Nucleus accumbens (tissue), 56 donors: Measurements from ENCODE around the gene CD247.

Experiments
- DNase-seq, 56 donors: peaks; one replicate each; lab custom pipeline; 2025; lab: John Stamatoyannopoulos, UW

CD247 gene

DNA sequence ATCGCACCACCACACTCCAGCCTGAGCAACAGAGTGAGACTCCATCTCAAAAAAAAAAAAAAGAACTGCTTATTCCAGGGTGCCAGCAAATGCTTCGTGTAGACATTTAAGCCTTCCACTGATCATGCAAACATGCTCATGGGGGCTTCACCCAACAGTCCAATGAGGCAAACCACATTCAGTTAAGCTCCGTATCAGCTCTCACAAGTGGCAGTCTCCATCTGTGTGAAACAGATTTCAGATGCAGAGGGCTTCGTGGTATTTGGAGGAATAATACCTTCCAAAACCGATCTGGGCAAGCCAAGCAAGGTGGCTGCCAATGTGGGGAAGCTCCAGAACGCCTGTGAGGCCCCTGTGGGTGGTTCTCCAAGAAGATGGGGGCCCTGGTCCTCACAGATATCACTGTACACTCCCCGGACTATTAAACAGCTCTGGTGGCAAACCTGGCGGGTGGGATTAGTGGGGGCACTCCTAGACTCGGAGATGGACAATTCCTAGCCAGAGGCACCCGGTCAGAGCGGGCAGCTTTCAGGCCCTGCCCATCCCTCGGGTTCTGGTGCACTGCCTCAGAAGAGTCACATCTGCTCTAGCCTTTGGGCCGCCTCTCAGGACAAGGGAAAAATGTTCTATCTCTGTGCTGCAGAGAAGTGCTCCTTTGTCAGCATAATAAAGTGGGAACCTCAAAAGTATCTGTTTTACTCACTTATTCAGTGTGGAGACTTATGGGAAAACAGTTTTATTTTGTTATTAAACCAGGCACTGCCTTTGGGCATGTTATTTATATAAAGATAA is 25.1 kb upstream of the CD247 start:
- peak in 2 of 56 donors; percentile 14 to 18 for DNase-seq

DNA sequence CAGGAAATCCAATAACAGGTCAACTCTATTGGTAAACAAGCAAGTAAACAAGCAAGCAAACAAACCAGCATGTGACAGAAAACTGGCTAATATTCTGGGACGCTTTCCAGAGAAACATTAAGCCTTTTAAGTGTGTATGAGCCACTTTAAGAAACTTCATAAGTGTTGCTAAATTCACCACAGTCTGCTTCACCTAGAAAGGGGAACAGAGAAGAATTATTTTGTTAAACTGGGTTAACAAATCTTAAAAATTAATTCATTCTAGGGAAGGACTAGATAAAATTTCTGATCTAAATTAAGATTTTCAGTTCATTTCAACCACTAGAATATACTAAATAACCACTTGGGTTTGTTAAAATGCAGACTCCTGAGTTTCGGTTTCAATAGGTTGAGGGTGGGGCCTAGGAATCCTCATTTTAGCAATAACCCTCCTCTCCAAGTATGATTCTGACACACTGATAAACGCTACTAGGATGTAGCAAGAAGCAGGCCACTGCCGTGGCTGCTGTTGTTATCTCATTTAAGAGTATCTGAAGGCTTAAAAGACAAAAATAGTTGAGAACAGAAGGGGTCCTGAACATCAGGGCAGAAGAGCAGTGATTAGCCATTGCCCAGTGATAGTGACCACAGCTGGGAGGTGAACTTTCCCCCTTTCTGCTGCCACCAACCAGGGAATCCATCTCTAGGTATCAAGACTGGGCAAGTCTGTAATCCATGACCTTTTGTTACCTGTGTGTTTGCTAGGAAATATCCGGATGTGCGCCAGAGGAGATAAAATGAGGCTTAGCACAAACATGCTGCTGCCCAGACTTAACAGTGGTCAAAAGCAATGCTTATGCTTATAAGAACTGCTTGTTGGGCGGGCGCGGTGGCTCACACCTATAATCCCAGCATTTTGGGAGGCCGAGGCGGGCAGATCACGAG is 24.0 kb upstream of the CD247 start:
- no peak for DNase-seq

DNA sequence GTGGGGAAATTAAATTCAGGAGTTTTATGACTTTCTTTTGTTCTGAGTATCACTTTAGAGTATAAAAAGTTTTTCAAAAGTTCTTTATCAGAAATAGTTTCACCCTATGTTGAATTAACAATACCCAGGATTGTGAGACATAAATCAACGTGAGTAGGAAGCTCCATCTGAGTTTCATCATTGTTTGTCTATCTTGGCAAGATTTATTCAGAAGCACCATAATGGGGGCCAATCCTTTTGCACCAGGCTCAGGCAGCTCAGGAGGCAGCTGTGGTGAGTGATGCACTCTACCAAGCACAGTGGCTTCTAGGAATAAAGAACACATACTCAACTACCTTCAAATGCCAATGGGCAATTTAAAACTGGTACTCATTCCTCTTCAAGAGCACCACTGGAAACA is 23.3 kb upstream of the CD247 start:
- no peak for DNase-seq

DNA sequence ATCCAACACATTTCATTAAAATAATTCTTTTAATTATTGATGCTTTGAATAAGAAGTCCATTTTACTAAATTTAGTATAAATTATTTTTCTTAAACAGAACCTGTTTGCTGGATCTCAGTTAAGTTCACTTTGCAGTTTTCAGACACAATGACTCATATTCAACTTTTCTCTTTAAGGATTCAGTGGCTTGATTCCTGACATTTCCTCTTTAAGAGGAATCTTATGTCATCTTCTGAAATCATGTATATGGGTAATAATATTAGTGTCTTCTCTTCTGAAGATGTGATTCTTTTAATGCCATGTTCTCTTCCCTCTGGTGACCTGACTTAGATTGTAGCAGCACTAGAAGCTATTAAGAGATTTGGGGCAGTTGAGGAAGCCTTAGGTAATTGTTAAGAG is 22.7 kb upstream of the CD247 start:
- no peak for DNase-seq

DNA sequence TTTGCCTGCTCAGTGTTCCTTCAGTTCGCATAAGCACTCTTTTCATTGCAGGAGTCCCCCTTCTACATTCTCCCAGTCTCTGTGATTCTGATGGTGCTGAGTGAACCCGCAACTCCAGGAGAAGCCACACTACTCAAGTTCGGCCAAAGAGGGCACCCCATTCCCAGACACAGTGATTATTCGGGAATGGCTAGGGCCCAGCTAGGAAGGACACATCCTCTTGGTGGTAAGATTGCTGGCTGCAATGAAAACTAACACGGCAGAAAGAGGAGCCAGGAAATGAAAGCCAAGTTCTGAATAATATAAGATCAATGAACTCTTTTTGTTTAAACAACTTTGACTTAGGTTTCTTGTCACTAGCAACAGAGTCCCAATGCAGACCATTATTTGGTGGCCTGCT is 20.3 kb upstream of the CD247 start:
- DNase-seq, result peak in 4 of 56 donors; percentile 4 to 30 (median 9)

DNA sequence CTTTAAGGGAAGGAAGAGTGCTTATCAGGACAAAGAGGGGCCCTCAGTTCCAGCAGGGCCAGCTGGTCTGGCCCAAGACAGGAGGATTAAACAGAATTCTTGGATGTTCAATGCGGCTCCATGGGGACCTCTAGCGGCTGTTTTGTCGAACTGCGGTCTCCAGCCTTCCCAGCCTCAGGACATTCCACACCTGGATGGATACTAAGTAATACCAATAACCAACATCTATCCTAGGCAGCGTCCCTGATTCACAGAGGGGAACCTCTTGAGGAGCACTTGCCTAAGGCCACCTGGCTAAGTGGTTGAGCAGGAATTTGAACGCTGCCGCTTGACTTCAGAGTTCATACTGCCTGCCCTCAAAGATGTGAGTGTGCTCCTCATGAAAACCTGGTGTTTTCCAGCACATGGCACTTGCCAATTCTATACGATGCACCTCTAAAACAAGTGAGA is 15.5 kb upstream of the CD247 start:
- DNase-seq, result peak in 44 of 56 donors; percentile 9 to 83 (median 47)

DNA sequence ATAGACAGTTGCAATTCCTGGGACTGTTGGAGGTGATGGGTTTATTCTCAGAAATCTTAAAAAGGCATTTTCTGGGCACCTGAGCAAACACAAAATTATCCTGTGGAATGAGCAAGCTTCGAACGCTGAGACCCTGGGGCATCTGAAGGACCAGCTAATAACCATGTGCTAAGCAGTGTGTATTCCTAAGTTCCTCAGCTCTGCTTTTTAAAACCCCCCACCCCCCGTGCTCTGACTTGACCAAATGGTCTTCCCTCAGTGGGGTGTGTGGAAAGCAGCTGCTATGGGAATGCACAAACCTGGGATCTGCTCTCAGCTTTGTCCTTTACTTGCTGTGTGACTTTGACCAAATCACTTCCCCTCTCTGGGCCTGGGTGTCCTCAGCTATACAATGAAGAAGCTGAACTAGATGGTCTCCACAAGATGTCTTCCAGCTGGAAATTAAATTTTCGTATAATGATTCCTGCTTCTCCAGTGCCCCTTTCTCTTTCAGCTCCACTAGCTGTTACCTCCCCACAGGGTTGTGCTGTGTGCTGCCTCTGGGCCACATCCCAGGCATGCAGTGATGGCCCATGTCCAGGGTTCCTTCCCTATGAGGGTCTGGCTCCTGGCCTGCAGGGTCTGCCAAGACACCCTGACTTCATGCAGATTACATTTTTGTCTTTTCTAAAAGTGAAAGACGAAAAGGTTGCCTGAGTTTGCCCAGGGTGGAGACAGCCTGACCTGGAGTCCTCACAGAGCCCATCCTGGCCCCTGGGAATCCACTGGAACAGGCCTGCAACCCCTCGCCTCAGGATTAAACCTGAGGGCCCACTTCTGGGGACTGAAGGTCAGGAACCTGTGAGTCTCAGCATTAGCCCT is 14.9 kb upstream of the CD247 start:
- DNase-seq, result no peak

DNA sequence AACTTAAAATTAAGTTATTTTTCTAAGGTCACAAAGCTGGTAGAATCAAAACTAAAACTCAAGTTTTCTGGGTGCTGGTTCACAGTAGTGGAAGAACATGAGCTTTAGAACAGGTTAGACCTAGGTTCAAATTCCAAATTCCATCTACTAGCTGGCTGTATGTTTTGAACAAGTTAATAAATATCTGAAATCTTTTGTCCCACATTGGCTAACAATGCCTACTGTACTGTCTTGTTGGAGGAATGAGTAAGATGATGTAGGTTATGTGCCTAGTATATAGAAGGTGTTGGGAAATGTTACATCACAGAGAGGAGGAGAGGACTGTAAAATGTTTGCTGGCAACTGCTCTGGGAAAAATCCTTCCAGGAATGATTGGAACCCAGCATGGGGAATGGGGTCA is 14.0 kb upstream of the CD247 start:
- DNase-seq, result no peak

DNA sequence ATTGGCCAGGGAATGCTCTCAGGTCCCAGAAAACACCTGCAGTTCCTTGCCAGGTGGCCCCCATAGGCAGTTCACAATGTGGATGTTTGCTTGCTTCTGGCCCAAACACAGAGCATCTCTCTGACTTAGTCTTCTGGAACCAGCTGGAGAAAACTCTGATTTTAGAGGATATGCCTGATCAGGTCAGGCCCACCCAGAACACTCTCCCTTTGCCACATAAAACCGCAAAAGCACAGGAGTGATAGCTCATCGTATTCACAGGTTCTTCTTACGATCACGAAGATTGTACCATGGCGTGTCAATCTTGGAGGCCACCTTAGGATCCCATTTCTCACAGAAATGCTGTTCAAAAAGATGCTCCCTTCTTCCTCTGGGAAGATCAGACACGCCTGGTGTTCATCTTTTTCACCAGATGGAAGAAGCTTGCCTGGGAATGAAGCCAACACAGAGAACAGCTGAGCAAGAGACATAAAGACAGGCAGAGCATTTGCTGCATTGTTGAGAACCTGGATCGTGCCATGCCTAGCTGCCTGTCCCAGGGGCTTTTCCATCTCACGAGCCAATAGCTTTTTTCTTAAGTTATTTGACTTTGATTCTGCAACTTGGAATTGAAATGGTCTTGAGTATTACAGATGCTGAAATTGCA is 11.6 kb upstream of the CD247 start:
- peak in 1 of 56 donors; percentile 2 for DNase-seq

DNA sequence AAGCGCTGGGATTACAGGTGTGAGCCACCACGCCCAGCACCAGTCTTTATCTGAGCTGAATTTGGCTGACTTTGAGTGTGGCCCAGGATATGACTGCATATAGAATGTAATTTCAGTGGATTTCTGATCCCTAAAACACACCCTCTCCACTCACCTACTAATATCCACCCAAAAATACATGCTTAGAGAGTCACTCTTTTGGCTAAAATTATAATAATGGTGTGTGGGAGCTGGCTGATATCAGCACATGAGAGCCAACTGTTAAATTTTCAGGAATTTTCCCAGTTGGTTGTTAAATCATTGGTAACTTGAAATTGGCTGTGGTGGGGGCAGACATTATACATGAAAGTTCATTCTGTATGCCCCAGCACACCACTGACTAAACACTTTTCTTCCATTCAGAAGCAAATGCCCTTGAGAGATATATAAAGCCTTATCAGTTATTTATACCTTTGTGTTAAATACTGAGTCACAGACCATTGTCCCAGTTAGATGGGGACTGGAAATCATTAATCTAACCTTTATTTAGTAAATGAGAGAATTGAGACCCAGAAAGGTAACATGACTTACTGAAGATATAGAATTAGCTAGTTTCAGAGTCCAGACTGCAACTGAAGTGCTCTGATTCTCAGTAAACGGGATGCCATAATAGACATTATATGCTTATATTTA is 9.9 kb upstream of the CD247 start:
- no peak for DNase-seq

DNA sequence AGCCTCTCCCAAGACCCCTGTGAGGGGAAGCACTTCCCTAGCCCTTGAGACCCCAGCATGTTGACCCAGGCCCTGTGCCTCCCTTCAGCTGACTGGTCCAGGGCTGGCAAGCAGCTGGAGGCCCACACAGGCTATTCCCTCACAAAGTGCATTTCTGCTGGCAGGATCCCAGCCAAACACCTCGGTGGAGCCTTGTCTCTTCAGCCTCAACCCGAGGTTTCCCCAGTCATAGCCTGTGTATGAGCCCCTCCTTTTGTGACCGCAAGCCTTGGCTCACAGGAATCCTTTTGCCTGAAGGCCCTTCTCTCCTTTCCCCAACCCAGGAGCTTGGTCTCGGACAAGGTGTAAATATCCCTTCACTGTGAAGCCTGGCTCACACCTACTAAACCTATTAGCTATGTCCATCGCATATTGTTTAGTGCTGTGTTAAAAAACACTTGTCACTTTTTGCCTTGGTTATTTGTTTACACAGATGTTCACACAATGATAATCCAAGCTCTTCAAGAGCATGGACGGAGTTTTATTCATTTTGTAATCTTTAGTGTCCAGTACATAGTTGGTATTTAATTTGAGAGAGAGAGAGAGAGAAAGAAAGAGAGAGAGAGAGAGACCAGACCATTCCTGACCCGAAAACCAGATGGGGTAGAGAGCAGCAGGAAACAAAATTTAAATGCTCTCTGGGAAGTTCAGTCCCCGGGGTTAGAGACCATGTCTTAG is 8.5 kb upstream of the CD247 start:
- DNase-seq, result no peak

DNA sequence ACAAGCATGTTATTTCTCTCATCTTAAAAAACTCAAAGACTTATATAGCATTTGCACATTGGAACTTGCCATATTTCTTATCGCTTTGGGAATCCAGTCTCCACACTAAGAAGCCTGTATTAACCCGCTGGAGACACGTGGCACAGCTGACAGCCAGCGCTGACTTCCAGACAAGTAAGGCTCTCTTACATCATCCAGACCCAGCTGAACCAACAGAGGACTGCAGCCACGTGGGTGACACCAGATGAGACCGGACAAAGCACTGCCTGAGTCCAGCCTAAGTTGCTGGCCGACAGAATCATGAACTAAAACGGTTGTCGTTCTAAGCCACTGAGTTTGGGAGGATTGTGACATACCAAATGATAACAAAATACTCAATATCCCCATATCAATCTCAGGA is 6.3 kb upstream of the CD247 start:
- peak in 43 of 56 donors; percentile 9 to 84 (median 57) for DNase-seq

DNA sequence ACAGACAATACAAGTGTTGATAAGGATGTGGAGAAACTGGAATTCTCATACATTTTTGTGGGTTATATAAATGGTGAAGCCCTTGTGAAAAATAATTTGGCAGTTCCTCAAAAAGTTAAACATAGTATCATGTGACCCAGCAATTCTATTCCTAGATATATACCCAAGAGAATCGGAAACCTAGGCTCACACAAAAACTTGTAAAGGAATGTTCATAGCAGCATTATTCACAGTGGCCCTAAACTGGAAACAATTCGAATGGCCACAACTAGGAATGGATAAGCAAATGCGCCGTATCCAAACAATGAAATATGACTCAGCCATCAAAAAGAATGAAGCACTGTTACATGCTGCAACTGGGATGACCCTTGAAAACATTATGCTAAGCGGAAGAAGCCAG is 3.9 kb upstream of the CD247 start:
- DNase-seq, result no peak

DNA sequence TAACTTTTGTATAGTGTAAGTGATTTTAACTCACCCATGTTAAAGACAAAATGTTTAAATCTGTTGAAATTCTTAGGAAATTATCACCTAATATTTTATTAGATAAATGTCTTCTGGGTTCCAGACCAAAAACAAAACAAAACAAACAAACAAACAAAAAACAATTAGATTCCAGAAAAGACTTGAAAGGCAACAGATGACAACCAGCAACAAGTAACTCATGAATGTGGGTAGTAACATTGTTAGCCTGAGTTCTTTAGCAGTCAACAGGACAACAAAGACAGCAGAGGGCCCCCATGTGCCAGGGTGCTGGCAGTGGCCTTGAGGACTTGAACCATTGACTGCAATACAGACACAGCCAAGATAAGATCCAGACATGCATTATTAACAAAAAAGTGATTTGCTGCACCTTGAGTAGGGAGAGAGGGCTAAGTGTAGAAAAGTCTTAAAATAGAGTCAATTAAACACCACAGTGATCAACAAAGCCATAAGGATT is 2.4 kb upstream of the CD247 start:
- peak in 7 of 56 donors; percentile 6 to 25 (median 14) for DNase-seq

DNA sequence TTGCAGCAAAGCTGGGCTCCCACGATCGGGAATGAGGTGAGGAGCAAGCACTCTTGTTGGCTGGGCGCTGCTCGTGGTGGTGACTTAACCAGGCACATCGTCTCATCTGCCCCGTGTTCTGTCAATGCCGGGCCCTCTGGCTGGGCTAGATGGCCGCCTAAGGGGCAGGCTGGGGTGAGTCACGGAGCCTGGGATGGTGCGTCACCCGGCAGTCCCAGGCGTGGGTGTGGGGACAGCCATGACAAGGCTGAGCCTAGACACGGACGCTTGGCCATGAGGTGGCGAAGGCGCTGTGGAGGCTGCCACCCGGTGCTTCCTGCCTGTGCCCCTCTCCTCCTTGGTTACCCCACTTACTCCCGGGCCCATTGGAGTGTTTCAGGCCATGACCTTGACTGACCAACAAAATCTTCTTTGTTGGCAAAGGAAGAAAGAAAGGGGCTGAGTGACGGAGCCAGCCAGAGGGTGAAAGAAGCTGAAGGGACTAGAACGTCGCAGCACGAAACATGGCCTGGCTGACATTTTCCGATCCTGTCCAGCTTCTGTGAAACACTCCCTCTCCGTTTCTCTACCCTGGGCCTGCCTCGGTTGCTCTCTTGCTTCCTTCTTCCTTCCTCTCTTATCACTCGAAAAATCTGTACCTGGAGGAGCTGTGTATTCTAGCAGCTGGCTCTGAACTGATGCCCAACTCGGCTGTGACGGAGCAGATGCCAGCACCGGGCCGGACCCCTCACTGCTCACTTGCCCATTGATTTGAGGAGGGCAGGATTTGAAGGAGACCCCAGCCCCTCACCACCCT is 596 bp downstream of the CD247 start:
- DNase-seq, result no peak

DNA sequence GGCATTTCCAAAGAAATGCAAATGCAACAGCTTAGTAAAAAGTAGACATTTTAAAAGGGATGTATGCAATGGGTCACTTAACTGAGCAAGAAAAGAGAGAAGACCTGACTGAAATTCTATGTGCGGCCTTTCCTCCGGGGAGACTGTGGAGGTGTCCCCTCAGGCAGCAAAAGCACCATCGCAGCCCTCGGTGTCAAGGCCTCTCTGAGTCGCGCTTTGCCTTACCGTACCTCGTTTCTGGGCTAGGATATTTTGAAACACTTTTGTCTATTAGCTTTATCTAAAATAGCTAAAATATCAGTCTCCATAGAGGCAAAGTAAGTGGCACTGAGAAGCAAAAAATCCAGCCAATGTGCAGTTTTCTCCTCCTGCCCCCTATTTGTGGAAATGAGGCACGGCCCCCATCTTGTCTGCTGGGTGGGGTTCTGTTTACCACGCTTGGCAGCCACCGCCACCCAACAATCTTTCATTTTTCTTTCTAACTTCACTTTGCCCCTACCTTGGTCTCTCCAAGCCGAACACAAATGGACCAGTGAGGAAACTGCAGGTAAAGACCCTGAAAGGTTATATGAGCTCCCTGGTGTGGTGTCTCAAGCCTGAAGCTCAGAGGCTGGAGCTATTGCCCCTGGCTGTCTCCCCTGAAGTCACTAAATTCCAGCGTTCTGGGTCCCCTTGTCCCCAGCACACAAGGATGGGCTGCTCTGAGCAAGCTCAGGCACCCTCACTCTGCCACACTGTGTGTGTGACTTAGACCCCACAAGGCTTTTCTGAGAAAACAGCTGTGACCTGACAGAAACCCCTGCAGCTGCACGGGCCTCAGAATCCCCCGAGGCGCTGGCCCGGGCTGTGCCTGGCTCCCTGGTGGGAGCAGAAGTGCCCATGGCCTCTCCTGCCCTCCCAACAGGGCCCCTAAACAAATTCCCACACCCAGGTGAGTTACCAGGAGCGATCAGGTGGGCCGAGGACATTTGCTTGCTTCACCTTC is 1.6 kb downstream of the CD247 start:
- no peak for DNase-seq
